GM20431 (cell line): ENCODE measurements around the gene SF1.
"Not testable (repeated sequence)": the region's sequence is repeated elsewhere in the genome, so short reads cannot be mapped to it uniquely, and the experiment has no call there.

Experiments
- in situ Hi-C: fragments of 300-500 bp; cut with MseI, MboI; formaldehyde crosslinking; loops from one replicate; pipeline ENCODE4 v1.15.0; 2020; ENCODE audit warnings: low sequenced_read_pairs; ENCODE audit not compliant: unreplicated experiment

SF1 gene

DNA sequence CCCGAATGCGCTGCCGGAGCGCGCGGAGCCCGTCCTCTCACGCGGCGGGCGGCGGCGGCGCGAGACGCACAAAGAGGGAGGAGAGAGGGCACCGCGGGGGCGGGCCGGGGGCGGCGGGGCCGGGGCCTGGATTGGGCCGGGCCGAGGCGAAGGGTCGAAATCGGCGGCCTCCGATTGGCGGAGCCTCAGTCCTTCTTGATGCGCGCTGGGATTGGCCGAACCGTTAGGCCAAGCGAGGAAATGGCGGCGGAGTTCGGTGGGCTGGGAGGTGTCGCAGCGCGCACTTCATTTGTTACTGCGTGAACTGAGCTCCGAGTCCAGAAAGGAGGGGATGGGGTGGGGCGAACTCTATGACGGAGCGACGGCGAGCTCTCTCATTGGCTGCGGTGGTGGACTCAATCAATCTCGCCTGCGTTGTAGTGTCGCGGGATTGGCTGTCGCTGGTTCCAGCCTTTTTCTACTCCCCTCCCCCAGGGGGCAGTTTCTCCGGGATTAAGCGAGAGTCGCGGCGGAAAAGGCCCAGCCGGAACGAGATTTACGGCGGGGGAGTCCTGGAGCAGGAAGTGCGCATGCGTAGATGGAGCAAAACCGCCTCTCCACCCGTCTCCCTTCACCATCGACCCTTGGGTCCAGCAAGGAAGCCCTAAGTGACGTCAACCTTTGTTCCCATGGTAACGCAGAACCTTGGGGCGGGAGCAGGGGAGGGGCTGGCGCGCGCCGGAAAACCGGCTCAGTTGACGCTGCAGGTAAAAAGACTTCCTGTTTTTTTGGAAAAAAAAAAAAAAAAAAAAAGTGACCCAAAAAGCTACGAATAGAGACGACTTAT lies at the start of gene SF1:
TSS of gene SF1 (minus strand) at position 70 of the 826 bp plus-strand sequence. CDS start 150 bp downstream, outside the sequence.
- in situ Hi-C loops, result no loop called here

- in situ Hi-C loops, result no loop called here
These were observed 49.1 kb upstream of the SF1 start for GRCh38 chr11:64827451-64827839.

DNA sequence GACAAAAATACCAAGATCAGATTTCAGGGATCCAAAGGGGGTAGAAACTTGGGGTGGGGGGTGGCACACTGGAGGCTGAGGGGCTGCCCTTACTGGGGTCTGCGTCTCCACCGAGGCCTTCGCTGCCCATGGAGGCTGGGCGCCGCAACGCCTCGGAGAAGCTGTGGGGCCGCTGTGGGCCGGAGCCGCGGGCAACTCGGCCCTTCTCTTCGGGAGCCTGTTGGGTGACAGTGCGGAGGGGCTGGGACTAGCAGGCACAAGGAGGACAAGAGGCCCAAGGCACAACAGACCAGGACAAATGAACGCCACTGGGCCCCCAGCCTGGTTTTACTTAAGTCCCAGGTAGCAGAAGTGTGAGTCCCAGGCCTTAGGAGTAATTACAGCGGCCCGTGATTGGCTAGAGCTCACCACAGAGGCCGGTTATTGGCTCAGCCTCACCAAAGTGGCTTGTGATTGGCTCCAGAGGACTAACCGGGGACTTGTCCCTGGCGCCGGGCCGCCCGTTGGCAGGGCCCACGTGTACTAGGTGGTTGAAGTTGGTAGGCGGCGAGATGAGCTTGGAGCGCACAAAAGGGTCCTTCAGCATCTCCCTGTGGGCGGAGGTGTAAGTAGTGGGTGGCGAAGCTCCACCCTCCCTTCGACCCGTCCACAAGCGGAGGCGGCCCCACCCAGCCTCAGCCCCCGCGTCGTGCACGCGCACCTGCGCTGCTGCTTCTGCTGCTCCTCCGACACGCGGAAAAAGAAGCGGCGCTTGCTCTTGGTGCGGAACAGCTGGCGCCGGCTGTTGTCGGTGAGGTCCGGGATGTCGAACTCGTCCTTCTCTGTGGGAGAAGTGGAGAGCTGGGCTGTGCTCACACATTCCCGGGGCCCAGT lies 48.5 kb upstream of the SF1 start:
- in situ Hi-C loops, result no loop called here

- in situ Hi-C loops, result no loop called here
These were observed 47.7 kb upstream of the SF1 start for GRCh38 chr11:64826062-64826461.

DNA sequence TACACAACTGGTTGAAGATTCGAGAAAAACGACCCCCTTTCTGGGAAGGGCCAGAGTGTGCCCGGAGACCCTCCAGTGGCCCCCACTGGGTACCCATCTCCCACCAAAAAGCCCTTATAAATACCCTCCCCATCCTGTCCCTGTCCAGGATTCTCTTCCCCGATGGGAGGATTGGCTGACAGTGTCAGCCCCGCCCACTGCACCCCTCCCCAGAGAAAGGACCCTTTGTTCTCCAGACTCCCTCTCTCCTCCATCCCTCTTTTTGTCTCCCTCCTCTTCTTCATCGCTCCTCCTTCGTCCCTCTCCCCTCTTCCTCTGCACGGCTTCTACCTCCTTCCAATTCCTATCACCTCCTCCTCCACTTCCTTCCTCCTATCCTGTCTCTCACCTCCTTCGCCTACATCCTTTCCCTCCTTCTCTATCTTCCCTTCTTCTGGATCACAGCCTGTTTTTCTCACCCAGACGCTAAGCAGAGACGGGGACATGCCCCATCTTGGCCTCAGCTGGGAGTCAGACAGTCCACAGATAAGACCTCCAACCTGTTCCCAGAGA lies 45.3 kb upstream of the SF1 start:
- in situ Hi-C loops, result no loop called here

DNA sequence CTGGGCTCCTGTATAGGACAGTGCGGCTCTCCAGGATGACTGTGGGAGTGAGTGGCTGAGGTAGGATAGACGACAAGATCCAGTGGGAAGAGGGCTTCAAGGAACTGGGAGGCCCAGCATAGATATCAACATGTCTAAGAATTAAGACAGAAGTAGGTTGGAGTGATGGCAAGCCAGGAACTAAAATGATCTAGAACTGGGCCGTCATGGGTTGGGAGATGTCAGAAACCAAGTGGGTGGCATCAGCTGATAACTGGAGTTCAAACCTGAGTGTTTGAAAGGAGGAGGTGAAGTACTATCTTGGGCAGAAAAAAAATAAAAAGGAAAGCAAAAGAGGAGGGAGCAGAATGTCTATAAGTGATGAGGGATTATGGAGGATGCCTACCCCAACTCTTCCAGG lies 39.1 kb upstream of the SF1 start:
- in situ Hi-C loops, result no loop called here

DNA sequence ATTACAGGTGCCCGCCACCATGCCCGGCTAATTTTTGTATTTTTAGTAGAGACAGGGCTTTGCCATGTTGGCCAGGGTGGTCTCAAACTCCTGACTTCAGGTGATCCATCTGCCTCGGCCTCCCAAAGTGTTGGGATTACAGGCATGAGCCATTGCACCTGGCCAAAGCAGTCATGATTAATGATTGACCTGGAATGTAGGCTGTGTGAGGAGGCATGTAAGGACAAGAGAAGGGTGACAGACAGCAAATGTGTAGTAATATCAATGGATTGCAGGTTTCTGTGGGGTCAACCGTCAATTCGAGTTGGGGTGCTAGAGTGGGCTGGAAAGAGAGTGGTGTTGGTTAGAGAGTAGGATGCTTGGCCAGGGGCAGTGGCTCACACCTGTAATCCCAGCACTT lies 37.1 kb upstream of the SF1 start:
- in situ Hi-C loops, result not testable (repeated sequence)

DNA sequence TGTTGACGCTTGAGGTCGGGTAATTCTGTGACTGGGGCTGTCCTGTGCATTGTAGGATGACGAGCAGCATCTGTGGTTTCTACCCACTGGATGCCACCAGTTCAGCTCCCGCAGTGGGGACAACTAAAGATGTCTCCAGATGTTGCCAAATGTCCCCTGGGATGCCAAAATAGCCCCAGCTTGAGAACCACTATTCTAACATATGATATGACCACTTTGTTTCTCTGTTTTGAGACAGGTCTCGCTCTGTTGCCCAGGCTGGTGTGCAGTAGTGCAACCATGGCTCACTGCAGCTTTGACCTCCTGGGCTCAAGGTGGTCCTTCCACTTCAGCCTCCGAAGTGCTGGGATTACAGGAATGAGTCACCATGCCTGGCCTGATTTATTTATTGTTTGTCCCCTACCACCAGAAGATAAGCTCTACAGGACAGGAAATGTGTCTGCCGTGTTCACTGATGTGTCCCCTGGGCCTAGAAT lies 36.4 kb upstream of the SF1 start:
- in situ Hi-C loops, result no loop called here

- in situ Hi-C loops, result no loop called here
These were observed 35.5 kb upstream of the SF1 start for GRCh38 chr11:64813826-64814225.

GRCh38 chr11:64810891-64811272 lies 32.5 kb upstream of the SF1 start:
- in situ Hi-C loops, result no loop called here

- in situ Hi-C loops, result no loop called here
These were observed 32.0 kb upstream of the SF1 start, which contains the start of gene MEN1 for GRCh38 chr11:64810271-64810890. MEN1 (minus strand) TSS chr11:64810551; CDS start chr11:64810109, 442 bp downstream.

DNA sequence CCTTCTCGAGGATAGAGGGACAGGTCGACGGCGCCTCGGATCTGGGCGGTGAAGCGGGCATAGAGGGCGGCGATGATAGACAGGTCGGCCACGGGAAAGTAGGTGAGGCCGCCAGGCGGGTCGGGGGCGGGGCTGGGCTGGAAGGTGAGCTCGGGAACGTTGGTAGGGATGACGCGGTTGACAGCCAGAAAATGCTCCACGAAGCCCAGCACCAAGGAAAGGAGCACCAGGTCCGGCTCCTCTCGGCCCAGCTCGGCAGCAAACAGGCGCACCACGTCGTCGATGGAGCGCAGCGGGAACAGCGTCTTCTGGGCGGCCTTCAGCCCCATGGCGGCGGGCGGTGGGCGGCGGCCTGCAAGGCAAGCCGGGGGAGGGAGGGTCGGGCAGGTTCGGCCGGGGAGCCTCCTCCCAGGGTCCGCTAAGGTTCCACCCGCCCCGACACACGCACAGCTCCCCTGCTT lies 31.5 kb upstream of the SF1 start:
- in situ Hi-C loops, result no loop called here

- in situ Hi-C loops, result no loop called here
These were observed 27.1 kb upstream of the SF1 start for GRCh38 chr11:64805481-64805880.

- in situ Hi-C loops, result no loop called here
These were observed 26.2 kb upstream of the SF1 start for GRCh38 chr11:64804346-64805210.

DNA sequence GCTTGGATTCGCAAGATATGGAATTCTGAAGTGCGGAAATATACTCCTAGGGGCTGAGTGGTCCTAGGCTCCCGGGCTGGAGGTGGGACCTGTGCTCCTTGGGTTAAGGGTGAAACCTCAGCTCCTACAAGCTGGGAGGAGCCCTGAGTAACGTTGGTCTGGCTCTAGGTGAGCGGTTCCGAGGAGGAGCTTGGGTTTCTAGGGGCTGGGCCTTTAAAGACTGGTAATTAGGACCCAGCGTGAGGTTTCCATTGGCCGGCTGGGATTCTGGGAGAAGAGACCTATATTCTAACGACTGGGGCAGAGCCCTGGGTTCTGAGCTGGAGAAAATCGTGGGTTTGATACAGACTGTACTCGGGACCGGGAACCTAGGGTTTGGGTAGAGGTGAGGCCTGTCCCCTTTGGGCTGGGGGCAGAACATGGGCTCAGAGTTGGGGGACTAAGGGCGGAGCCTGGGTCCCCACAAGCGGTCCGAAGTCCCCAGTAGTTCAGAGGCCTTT lies 25.6 kb upstream of the SF1 start:
- in situ Hi-C loops, result no loop called here

DNA sequence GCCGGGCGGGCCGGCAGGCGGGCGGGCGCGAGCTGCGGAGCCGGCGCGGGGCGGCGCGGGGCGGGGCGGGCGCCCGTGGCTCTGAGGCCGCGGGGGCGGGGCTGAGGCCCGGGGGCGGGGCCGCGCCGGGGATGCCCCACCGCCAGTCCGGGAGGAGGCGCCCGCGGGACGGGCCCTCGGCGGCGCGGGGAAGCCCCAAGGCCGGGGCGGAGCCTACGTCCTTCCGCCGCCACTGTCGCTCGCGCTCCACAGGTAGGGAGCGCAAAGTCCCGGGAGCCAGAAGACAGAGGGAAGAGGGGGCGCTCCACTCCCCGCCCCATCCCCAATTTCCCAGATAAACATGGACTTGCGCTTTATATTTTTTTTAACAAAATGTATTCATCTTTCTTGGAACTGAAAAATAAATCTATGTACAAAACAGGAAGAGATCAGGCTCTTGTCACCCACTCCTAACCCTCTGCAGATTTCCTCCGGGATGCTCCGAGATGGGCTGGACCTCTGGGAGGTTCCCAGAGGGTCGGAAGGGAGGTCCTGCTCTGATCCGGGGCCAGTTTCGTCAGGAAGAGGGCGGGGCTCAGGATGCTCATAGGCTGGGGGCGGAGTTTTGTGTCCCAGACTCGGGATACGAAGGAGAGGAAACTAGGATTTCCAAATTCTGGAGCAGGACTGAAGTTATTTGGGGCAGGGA lies 25.0 kb upstream of the SF1 start, which contains the start of gene MAP4K2:
TSS of gene MAP4K2 (minus strand) at position 57 of the 688 bp plus-strand sequence. CDS start 65 bp downstream, outside the sequence.
- in situ Hi-C loops, result no loop called here

DNA sequence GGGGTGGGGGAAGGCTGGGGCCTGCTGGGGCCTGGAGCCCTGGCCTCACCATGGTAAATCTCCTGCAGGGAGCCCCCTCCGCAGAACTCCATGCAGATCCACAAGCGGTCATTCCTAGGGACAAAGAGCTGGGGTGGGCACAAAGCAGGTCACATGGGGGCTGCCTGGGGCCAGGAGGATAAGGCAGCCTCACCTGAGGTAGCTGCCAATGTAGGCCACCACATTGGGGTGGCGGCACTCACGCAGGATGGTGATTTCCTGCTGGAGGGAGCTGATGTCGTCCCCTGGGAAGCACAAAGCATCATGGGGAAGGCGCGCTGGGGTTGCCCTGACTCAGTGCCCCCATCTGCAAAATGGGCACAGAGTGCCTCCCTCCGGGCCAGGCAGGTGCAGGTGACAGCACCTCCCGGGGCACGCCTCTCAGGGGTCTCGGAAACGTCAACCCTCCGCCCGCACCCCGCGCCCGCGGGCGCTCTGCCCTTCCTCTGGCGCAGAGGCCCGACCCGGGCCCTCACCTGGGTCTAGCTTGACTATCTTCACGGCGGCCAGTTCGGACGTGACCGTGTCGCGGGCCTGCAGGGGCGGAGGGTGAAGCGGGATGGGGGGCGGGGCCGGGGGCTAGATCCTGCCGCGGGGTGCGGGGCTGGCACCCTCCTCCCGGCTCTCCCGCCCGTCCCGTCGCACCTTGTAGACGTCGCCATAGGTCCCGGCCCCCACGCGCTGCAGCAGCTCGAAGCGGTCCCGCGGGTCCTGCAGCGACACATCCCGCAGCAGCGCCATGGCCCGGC lies 24.2 kb upstream of the SF1 start:
- in situ Hi-C loops, result no loop called here
